Activated CD8-positive, alpha-beta T cell treated with anti-CD3 and anti-CD28 coated beads for 36 hours (primary cell): ENCODE measurements around the gene LIMS2. TPM values are rescaled to one million over a fixed set of nuclear protein-coding genes. Genes with fewer than 3 reads are reported as not detected.

Experiments
- ATAC-seq: fragments of 200-7000 bp; cut with Tn5 transposase; one replicate; pipeline ENCODE4 v1.10.0; 2021; ENCODE audit warnings: mild to moderate bottlenecking, moderate library complexity
- CTCF ChIA-PET: fragments of 350-600 bp; sonication (Branson Sonifier 250); formaldehyde crosslinking; loops from one replicate; lab custom pipeline; 2021; ENCODE audit warnings: antibody characterized with exemption; lab: Charles Lee
- POLR2A ChIA-PET: fragments of 350-600 bp; sonication (Branson Sonifier 250); formaldehyde crosslinking; loops from one replicate; lab custom pipeline; 2021; ENCODE audit warnings: antibody characterized with exemption; lab: Charles Lee
- DNase-seq: peaks from one replicate; pipeline ENCODE4 v3.0.0-alpha.2; 2020
- H3K27ac Mint-ChIP-seq: one replicate; pipeline ENCODE4 v1.8.0; 2021; ENCODE audit warnings: mild to moderate bottlenecking, mixed read lengths
- H3K27me3 Mint-ChIP-seq: one replicate; pipeline ENCODE4 v1.8.0; 2021; ENCODE audit warnings: mixed read lengths
- H3K36me3 Mint-ChIP-seq: one replicate; pipeline ENCODE4 v1.8.0; 2021; ENCODE audit warnings: low read depth, mixed read lengths
- H3K4me1 Mint-ChIP-seq: one replicate; pipeline ENCODE4 v1.8.0; 2021; ENCODE audit warnings: low read depth, mixed read lengths
- H3K4me3 Mint-ChIP-seq: one replicate; pipeline ENCODE4 v1.8.0; 2021; ENCODE audit warnings: mild to moderate bottlenecking, moderate library complexity, mixed read lengths
- H3K9me3 Mint-ChIP-seq: one replicate; pipeline ENCODE4 v1.8.0; 2021; ENCODE audit warnings: mixed read lengths
- CTCF ChIP-seq: fragments of 200-600 bp; IDR thresholded peaks from one replicate; pipeline ENCODE4 v1.8.0; 2022; ENCODE audit warnings: antibody characterized with exemption, mild to moderate bottlenecking
- intact Hi-C: fragments of 100-400 bp; cut with micrococcal nuclease; formaldehyde crosslinking; loops from one replicate; pipeline ENCODE4 v1.10.0; 2022
- total RNA-seq, 2 experiments: library from RNA; stranded (reverse); gene quantifications; one replicate each; pipeline ENCODE4 v1.2.3, GENCODE V29; 2021

The LIMS2 gene
- total RNA-seq, 2 experiments from 2014 or later = 22.1 to 23.6 TPM

DNA sequence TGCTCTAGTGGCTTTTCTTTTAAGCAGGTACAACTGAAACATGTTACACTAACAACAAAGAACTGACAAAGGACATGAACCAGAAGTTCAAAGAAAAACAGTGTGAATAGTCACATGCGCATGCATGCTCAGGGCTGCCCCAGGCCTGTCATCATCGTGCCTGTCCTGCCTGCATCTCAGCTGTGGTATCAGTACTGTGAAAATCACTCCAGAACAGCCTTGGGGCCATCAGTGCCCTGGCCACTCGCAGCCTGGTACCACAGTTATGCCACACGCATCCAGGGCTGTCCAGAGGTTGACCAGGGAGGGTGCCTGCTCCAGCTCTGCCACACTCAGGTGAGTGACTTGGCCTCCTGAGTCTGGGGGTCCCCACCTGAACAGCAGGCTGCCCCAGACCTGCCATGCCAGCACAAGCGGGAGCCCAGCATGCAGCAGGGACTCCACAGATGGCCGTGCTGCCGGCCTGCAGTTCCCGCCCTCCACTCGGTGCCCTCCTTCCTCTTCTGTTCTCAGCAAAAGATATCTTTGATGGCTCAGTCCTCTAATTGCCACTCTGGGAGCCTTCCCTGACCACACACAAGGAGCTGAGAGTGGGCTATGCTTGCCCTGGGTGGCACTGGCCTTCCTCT lies 12.3 kb downstream of the LIMS2 start:
- Mint-ChIP-seq H3K4me3 (no peak overlapping the region), H3K4me1 (no peaks in the 10 kb centered on the region), H3K36me3 (no peaks in the 10 kb centered on the region), H3K9me3 (no peaks in the 10 kb centered on the region), H3K27me3 (peaks cover 33% of the 10 kb centered on the region), H3K27ac (no peak overlapping the region)
- POLR2A ChIA-PET = no interaction called here
- ATAC-seq (no peak), DNase-seq (no peak)
- CTCF ChIA-PET = interaction anchor here (1.9 kb wide), 1 partner anchor 72 kb away, joined by 6 read pairs; no protein-coding TSS in a partner anchor
- intact Hi-C loops = no loop called here
- TF ChIP-seq CTCF = no peak

DNA sequence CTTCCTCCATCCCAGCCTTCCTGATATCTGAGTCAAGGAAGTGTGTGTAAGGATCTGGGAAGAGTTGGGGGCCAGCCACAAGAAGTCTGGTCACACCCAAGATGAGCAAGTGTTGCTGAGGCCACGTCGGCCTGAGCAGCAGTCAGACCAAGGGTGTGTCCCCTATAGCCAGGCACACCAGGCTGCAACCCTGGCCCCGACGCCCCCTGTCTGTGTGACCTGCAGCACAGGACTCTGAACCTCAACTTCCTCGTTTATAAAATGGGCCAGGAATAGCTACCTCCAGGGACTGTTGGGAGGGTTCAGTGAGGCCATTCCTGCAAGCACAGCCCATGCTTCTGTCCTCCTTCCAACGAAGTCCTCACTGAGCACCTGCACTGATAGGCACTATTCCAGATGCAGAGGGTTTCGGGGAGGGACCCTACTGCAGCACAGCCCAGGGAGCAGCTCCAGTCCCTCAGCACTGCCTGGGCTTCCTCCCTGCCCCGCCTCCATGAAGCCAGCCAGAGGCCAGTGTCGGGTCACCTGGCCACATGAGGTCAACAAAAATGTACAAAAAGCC lies 13.3 kb downstream of the LIMS2 start:
- H3K27me3 Mint-ChIP-seq = peaks cover 33% of the 10 kb centered on the region
- H3K9me3 Mint-ChIP-seq = no peaks in the 10 kb centered on the region
- no peak for TF ChIP-seq CTCF
- no peak overlapping the region for H3K27ac Mint-ChIP-seq
- no peak for DNase-seq
- no peaks in the 10 kb centered on the region for H3K4me1 Mint-ChIP-seq
- no peaks in the 10 kb centered on the region for H3K36me3 Mint-ChIP-seq
- ChIA-PET POLR2A (interaction anchor here (0.6 kb wide), 1 partner anchor 265 kb away, joined by 4 read pairs; no protein-coding TSS in a partner anchor), CTCF (interaction anchor here (1.9 kb wide), 1 partner anchor 71 kb away, joined by 6 read pairs; no protein-coding TSS in a partner anchor)
- intact Hi-C loops = no loop called here
- H3K4me3 Mint-ChIP-seq = no peak overlapping the region
- no peak for ATAC-seq

DNA sequence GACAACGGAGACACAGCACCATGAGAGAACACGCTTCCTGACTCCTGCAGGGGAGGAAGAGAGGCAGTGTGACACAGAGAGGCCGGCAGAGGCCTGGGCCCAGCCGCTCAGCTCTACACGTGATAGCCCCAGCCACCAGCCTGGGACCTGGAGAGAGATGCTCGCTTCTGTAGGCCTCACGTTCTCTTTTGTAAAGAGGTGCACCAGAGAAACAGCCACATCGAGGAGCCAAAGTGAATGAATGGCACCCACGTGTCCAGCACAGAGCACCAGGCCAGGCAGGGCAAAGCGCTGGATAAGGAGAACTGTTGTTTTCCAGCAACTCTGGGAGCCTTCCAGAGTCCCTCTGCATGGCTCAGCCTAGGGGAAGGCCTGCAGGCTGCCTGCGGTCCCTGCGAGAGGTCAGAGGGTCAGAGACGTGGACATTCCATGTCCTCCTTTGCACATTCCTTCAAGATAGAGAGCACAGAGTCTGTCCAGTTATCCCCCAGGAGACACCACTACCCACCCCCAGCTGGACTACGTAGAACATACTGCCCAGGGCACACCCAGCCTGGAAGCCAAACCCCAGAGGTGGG lies 14.2 kb downstream of the LIMS2 start:
- CTCF ChIA-PET = interaction anchor here (1.9 kb wide), 1 partner anchor 70 kb away, joined by 6 read pairs; no protein-coding TSS in a partner anchor

GRCh38 chr2:127660291-127660578 lies 15.1 kb downstream of the LIMS2 start:
- intact Hi-C loops = no loop called here
- ATAC-seq (no peak), DNase-seq (no peak)
- Mint-ChIP-seq H3K27ac (no peak overlapping the region), H3K4me1 (no peaks in the 10 kb centered on the region), H3K4me3 (no peak overlapping the region), H3K9me3 (no peaks in the 10 kb centered on the region), H3K36me3 (no peaks in the 10 kb centered on the region), H3K27me3 (peaks cover 26% of the 10 kb centered on the region)
- no peak for TF ChIP-seq CTCF
- ChIA-PET POLR2A (no interaction called here), CTCF (interaction anchor here (0.8 to 1.4 kb wide), 2 partner anchors 10 to 69 kb away, joined by 3 read pairs; no protein-coding TSS in a partner anchor)

More for the DNA sequence above, 14.2 kb downstream of the LIMS2 start:
- intact Hi-C loops = no loop called here
- TF ChIP-seq CTCF = no peak
- POLR2A ChIA-PET = no interaction called here
- H3K9me3 Mint-ChIP-seq = no peaks in the 10 kb centered on the region
- H3K27ac Mint-ChIP-seq = no peak overlapping the region
- ATAC-seq (no peak), DNase-seq (no peak)
- H3K4me1 Mint-ChIP-seq = no peaks in the 10 kb centered on the region
- H3K36me3 Mint-ChIP-seq = no peaks in the 10 kb centered on the region
- H3K4me3 Mint-ChIP-seq = no peak overlapping the region
- peaks cover 27% of the 10 kb centered on the region for H3K27me3 Mint-ChIP-seq
